CD4-positive, CD25-positive, alpha-beta regulatory T cell (primary cell): ENCODE results near the gene ZNF618. TPM values are rescaled to one million over a fixed set of nuclear protein-coding genes. Genes with fewer than 3 reads are reported as not detected.

Experiments
- ATAC-seq, 2 donors: fragments of 150-1000 bp; cut with Tn5 transposase; one replicate each; pipeline ENCODE4 v1.10.0; 2021; ENCODE audit warnings: low read depth in 2 of 2, moderate number of reproducible peaks in 2 of 2, moderate library complexity in 1 of 2
- DNase-seq, 3 donors: peaks; one replicate each; pipeline versions ENCODE4 v3.0.0 to v3.0.0-alpha.2; 2012 to 2022; ENCODE audit warnings: mixed read lengths in 1 of 3
- H3K27ac ChIP-seq: one replicate; pipeline ENCODE4 v1.7.0; 2013; ENCODE audit warnings: mild to moderate bottlenecking, low read length; ENCODE audit not compliant: insufficient read depth, poor library complexity, severe bottlenecking
- H3K27me3 ChIP-seq: one replicate; pipeline ENCODE4 v1.7.0; 2013; ENCODE audit warnings: low read length; ENCODE audit not compliant: control insufficient read depth, insufficient read depth
- H3K36me3 ChIP-seq: one replicate; pipeline ENCODE4 v1.7.0; 2013; ENCODE audit warnings: mild to moderate bottlenecking, low read length, moderate library complexity; ENCODE audit not compliant: control insufficient read depth, insufficient read depth
- H3K4me1 ChIP-seq: 2 replicates; pipeline ENCODE4 v1.7.0; 2013; ENCODE audit warnings: mild to moderate bottlenecking, low read length; ENCODE audit not compliant: insufficient read depth, control insufficient read depth, poor library complexity, severe bottlenecking
- H3K4me3 ChIP-seq: one replicate; pipeline ENCODE4 v1.7.0; 2013; ENCODE audit warnings: low read depth, mild to moderate bottlenecking, low read length, moderate library complexity
- H3K9me3 ChIP-seq, 2 experiments: 1 replicate in 1 of 2; 2 replicates in 1 of 2; pipeline ENCODE4 v1.7.0; 2013; ENCODE audit warnings: low read length in 2 of 2, mild to moderate bottlenecking in 1 of 2, moderate library complexity in 1 of 2; ENCODE audit not compliant: control insufficient read depth in 2 of 2
- H3K27ac Mint-ChIP-seq, 3 donors: one replicate each; pipeline ENCODE4 v1.8.0; 2020 to 2022; ENCODE audit warnings: mild to moderate bottlenecking in 3 of 3, mixed read lengths in 3 of 3, moderate library complexity in 2 of 3
- H3K27me3 Mint-ChIP-seq: one replicate; pipeline ENCODE4 v1.8.0; 2022; ENCODE audit warnings: mild to moderate bottlenecking, mixed read lengths
- H3K36me3 Mint-ChIP-seq: one replicate; pipeline ENCODE4 v1.8.0; 2020; ENCODE audit warnings: mixed read lengths
- H3K4me1 Mint-ChIP-seq, 4 donors: one replicate each; pipeline ENCODE4 v1.8.0; 2020 to 2022; ENCODE audit warnings: mixed read lengths in 4 of 4, mild to moderate bottlenecking in 1 of 4
- H3K4me3 Mint-ChIP-seq, 4 donors: one replicate each; pipeline ENCODE4 v1.8.0; 2020 to 2022; ENCODE audit warnings: mild to moderate bottlenecking in 4 of 4, mixed read lengths in 4 of 4, moderate library complexity in 3 of 4
- H3K9me3 Mint-ChIP-seq, 7 donors: one replicate each; pipeline ENCODE4 v1.8.0; 2020 to 2022; ENCODE audit warnings: mixed read lengths in 7 of 7, mild to moderate bottlenecking in 3 of 7, moderate library complexity in 2 of 7
- polyA plus RNA-seq, 4 donors: library from polyadenylated mRNA; unstranded; fragments of 300-500 nt; fragmentation: Illumina TruSeq; gene quantifications; one replicate each; pipeline ENCODE4 v1.2.3, GENCODE V29; 2021
- total RNA-seq: library from RNA; stranded (reverse); gene quantifications from one replicate; pipeline ENCODE4 v1.2.3, GENCODE V29; 2022

ZNF618 gene
- total and polyA plus RNA-seq, 5 donors from 2014 or later, result 0.86 TPM; not detected in 4

- ATAC-seq (no peak), DNase-seq (no peak)
- peaks cover 0 to 5% (median 3%) of the 10 kb centered on the region in 4 donors for H3K4me1 Mint-ChIP-seq
- H3K4me3 Mint-ChIP-seq, result no peak overlapping the region
- no peak overlapping the region for H3K4me3 ChIP-seq
- H3K36me3 Mint-ChIP-seq, result no peaks in the 10 kb centered on the region
- no peaks in the 10 kb centered on the region for H3K27me3 Mint-ChIP-seq
- H3K36me3 ChIP-seq, result no peaks in the 10 kb centered on the region
- H3K4me1 ChIP-seq, result no peaks in the 10 kb centered on the region
- no peaks in the 10 kb centered on the region for H3K9me3 ChIP-seq
- H3K27me3 ChIP-seq, result no peaks in the 10 kb centered on the region
- H3K27ac ChIP-seq, result no peak overlapping the region
- no peaks in the 10 kb centered on the region for H3K9me3 Mint-ChIP-seq
- H3K27ac Mint-ChIP-seq, result no peak overlapping the region
Measured at GRCh38 chr9:114086607-114087006, 210.5 kb downstream of the ZNF618 start.

- Histone ChIP-seq H3K36me3 (no peaks in the 10 kb centered on the region), H3K27ac (no peak overlapping the region), H3K9me3 (no peaks in the 10 kb centered on the region), H3K4me1 (no peaks in the 10 kb centered on the region), H3K27me3 (no peaks in the 10 kb centered on the region), H3K4me3 (no peak overlapping the region)
- H3K4me3 Mint-ChIP-seq, result no peak overlapping the region
- ATAC-seq (no peak), DNase-seq (no peak)
- peaks cover 0 to under 1% (median 0%) of the 10 kb centered on the region in 7 donors for H3K9me3 Mint-ChIP-seq
- no peaks in the 10 kb centered on the region for H3K27me3 Mint-ChIP-seq
- no peaks in the 10 kb centered on the region for H3K36me3 Mint-ChIP-seq
- peaks cover 0 to under 1% (median under 1%) of the 10 kb centered on the region in 4 donors for H3K4me1 Mint-ChIP-seq
- no peak overlapping the region for H3K27ac Mint-ChIP-seq
Measured at GRCh38 chr9:114087721-114088120, 211.6 kb downstream of the ZNF618 start.

GRCh38 chr9:114088571-114089170 lies 212.6 kb downstream of the ZNF618 start:
- Mint-ChIP-seq H3K27me3 (no peaks in the 10 kb centered on the region), H3K4me3 (no peak overlapping the region), H3K27ac (peak overlapping the region in 1 of 3 donors; percentile 56), H3K36me3 (no peaks in the 10 kb centered on the region), H3K9me3 (peaks cover 0 to 1% (median 0%) of the 10 kb centered on the region in 7 donors), H3K4me1 (no peaks in the 10 kb centered on the region)
- H3K4me3 ChIP-seq, result no peak overlapping the region
- H3K4me1 ChIP-seq, result no peaks in the 10 kb centered on the region
- no peaks in the 10 kb centered on the region for H3K36me3 ChIP-seq
- no peak overlapping the region for H3K27ac ChIP-seq
- H3K9me3 ChIP-seq, result no peaks in the 10 kb centered on the region
- DNase-seq, result no peak
- ATAC-seq, result no peak
- no peaks in the 10 kb centered on the region for H3K27me3 ChIP-seq

- ATAC-seq (no peak), DNase-seq (no peak)
- Histone ChIP-seq H3K36me3 (no peaks in the 10 kb centered on the region), H3K4me1 (no peaks in the 10 kb centered on the region), H3K9me3 (no peaks in the 10 kb centered on the region), H3K4me3 (no peak overlapping the region), H3K27me3 (no peaks in the 10 kb centered on the region), H3K27ac (no peak overlapping the region)
- H3K4me3 Mint-ChIP-seq, result no peak overlapping the region
- no peaks in the 10 kb centered on the region for H3K27me3 Mint-ChIP-seq
- no peaks in the 10 kb centered on the region for H3K36me3 Mint-ChIP-seq
- no peak overlapping the region for H3K27ac Mint-ChIP-seq
- H3K9me3 Mint-ChIP-seq, result peaks cover 0 to 1% (median 0%) of the 10 kb centered on the region in 7 donors
- H3K4me1 Mint-ChIP-seq, result no peaks in the 10 kb centered on the region
Measured at GRCh38 chr9:114089206-114089840, 213.2 kb downstream of the ZNF618 start.

- H3K4me3 Mint-ChIP-seq, result no peak overlapping the region
- no peaks in the 10 kb centered on the region for H3K36me3 Mint-ChIP-seq
- H3K9me3 Mint-ChIP-seq, result peaks cover 0 to 3% (median 0%) of the 10 kb centered on the region in 7 donors
Measured at GRCh38 chr9:114090798-114091197, 214.7 kb downstream of the ZNF618 start.

GRCh38 chr9:114091711-114092110 lies 215.6 kb downstream of the ZNF618 start:
- H3K27ac Mint-ChIP-seq, result no peak overlapping the region
- H3K27me3 Mint-ChIP-seq, result peaks cover 18% of the 10 kb centered on the region
- H3K36me3 Mint-ChIP-seq, result no peaks in the 10 kb centered on the region
- no peaks in the 10 kb centered on the region for H3K27me3 ChIP-seq
- no peak overlapping the region for H3K27ac ChIP-seq
- ATAC-seq, result no peak
- no peak overlapping the region for H3K4me3 Mint-ChIP-seq
- no peaks in the 10 kb centered on the region for H3K9me3 ChIP-seq
- no peaks in the 10 kb centered on the region for H3K36me3 ChIP-seq
- DNase-seq, result no peak
- H3K4me3 ChIP-seq, result no peak overlapping the region
- peaks cover 0 to 3% (median 0%) of the 10 kb centered on the region in 7 donors for H3K9me3 Mint-ChIP-seq
- H3K4me1 ChIP-seq, result no peaks in the 10 kb centered on the region
- peaks cover 0 to 5% (median 0%) of the 10 kb centered on the region in 4 donors for H3K4me1 Mint-ChIP-seq

More at GRCh38 chr9:114090798-114091197, 214.7 kb downstream of the ZNF618 start:
- no peak overlapping the region for H3K27ac ChIP-seq
- no peaks in the 10 kb centered on the region for H3K9me3 ChIP-seq
- H3K27me3 ChIP-seq, result no peaks in the 10 kb centered on the region
- no peaks in the 10 kb centered on the region for H3K36me3 ChIP-seq
- DNase-seq (no peak), ATAC-seq (no peak)
- Mint-ChIP-seq H3K27me3 (peaks cover 9% of the 10 kb centered on the region), H3K27ac (no peak overlapping the region), H3K4me1 (no peaks in the 10 kb centered on the region)
- no peak overlapping the region for H3K4me3 ChIP-seq
- no peaks in the 10 kb centered on the region for H3K4me1 ChIP-seq

GRCh38 chr9:114092336-114092735 lies 216.2 kb downstream of the ZNF618 start:
- Histone ChIP-seq H3K27ac (no peak overlapping the region), H3K4me1 (no peaks in the 10 kb centered on the region), H3K4me3 (no peak overlapping the region), H3K9me3 (no peaks in the 10 kb centered on the region), H3K27me3 (no peaks in the 10 kb centered on the region), H3K36me3 (no peaks in the 10 kb centered on the region)
- peaks cover 23% of the 10 kb centered on the region for H3K27me3 Mint-ChIP-seq
- DNase-seq (no peak), ATAC-seq (no peak)
- peaks cover 0 to 8% (median 0%) of the 10 kb centered on the region in 4 donors for H3K4me1 Mint-ChIP-seq
- H3K9me3 Mint-ChIP-seq, result peaks cover 0 to 3% (median 0%) of the 10 kb centered on the region in 7 donors
- H3K27ac Mint-ChIP-seq, result no peak overlapping the region
- no peak overlapping the region for H3K4me3 Mint-ChIP-seq
- H3K36me3 Mint-ChIP-seq, result no peaks in the 10 kb centered on the region

GRCh38 chr9:114093031-114093471 lies 216.9 kb downstream of the ZNF618 start:
- H3K4me3 Mint-ChIP-seq, result no peak overlapping the region
- H3K36me3 Mint-ChIP-seq, result no peaks in the 10 kb centered on the region
- H3K4me1 Mint-ChIP-seq, result peaks cover 0 to 12% (median 0%) of the 10 kb centered on the region in 4 donors
- no peak overlapping the region for H3K27ac ChIP-seq
- peaks cover 28% of the 10 kb centered on the region for H3K27me3 Mint-ChIP-seq
- H3K27me3 ChIP-seq, result no peaks in the 10 kb centered on the region
- no peaks in the 10 kb centered on the region for H3K4me1 ChIP-seq
- H3K27ac Mint-ChIP-seq, result no peak overlapping the region
- ATAC-seq (no peak), DNase-seq (no peak)
- peaks cover 0 to 3% (median 0%) of the 10 kb centered on the region in 7 donors for H3K9me3 Mint-ChIP-seq
- no peak overlapping the region for H3K4me3 ChIP-seq
- H3K9me3 ChIP-seq, result no peaks in the 10 kb centered on the region
- H3K36me3 ChIP-seq, result no peaks in the 10 kb centered on the region
